Duodenal mucosa (tissue), 2 donors: ENCODE data around the gene ADAMTS8.

ENCODE experiments used
- H3K27ac ChIP-seq: one replicate; pipeline ENCODE4 v1.7.0; 2013; ENCODE audit warnings: low read depth, low read length
- H3K27me3 ChIP-seq, 2 donors: one replicate each; pipeline ENCODE4 v1.7.0; 2013; ENCODE audit warnings: low read length in 2 of 2, control low read depth in 1 of 2; ENCODE audit not compliant: insufficient read depth in 2 of 2, control insufficient read depth in 1 of 2
- H3K36me3 ChIP-seq, 2 donors: one replicate each; pipeline ENCODE4 v1.7.0; 2013; ENCODE audit warnings: low read length in 2 of 2, control low read depth in 1 of 2; ENCODE audit not compliant: insufficient read depth in 2 of 2, control insufficient read depth in 1 of 2
- H3K4me1 ChIP-seq, 2 donors: one replicate each; pipeline ENCODE4 v1.7.0; 2013; ENCODE audit warnings: low read length in 2 of 2, control low read depth in 1 of 2; ENCODE audit not compliant: insufficient read depth in 2 of 2, control insufficient read depth in 1 of 2
- H3K4me3 ChIP-seq, 2 donors: one replicate each; pipeline ENCODE4 v1.7.0; 2013; ENCODE audit warnings: low read length in 2 of 2, low read depth in 1 of 2
- H3K9ac ChIP-seq, 2 donors: one replicate each; pipeline ENCODE4 v1.7.0; 2013; ENCODE audit warnings: low read length in 2 of 2, low read depth in 1 of 2
- H3K9me3 ChIP-seq, 2 donors: one replicate each; pipeline ENCODE4 v1.7.0; 2013; ENCODE audit warnings: low read length in 2 of 2, control low read depth in 1 of 2; ENCODE audit not compliant: control insufficient read depth in 1 of 2

Gene ADAMTS8

GRCh38 chr11:130459521-130459920, 31.1 kb upstream of the ADAMTS8 start:
- peaks cover 0 to 3% of the 10 kb centered on the region in 2 donors for H3K36me3 ChIP-seq
- H3K9ac ChIP-seq, result no peak overlapping the region
- H3K4me1 ChIP-seq, result peaks cover 5 to 15% of the 10 kb centered on the region in 2 donors
- H3K9me3 ChIP-seq, result no peaks in the 10 kb centered on the region
- no peak overlapping the region for H3K4me3 ChIP-seq
- no peaks in the 10 kb centered on the region for H3K27me3 ChIP-seq
- H3K27ac ChIP-seq, result no peak overlapping the region

GRCh38 chr11:130458410-130458729, 30.0 kb upstream of the ADAMTS8 start:
- Histone ChIP-seq H3K4me3 (no peak overlapping the region), H3K27ac (no peak overlapping the region), H3K9me3 (no peaks in the 10 kb centered on the region), H3K27me3 (no peaks in the 10 kb centered on the region), H3K36me3 (peaks cover 0 to 3% of the 10 kb centered on the region in 2 donors), H3K9ac (no peak overlapping the region), H3K4me1 (peaks cover 5 to 15% of the 10 kb centered on the region in 2 donors)

GRCh38 chr11:130457623-130458409, 29.4 kb upstream of the ADAMTS8 start:
- H3K4me3 ChIP-seq, result no peak overlapping the region
- no peaks in the 10 kb centered on the region for H3K9me3 ChIP-seq
- H3K27me3 ChIP-seq, result no peaks in the 10 kb centered on the region
- H3K9ac ChIP-seq, result no peak overlapping the region
- peaks cover 0 to 3% of the 10 kb centered on the region in 2 donors for H3K36me3 ChIP-seq
- peaks cover 5 to 15% of the 10 kb centered on the region in 2 donors for H3K4me1 ChIP-seq
- no peak overlapping the region for H3K27ac ChIP-seq

GRCh38 chr11:130456286-130456685, 27.9 kb upstream of the ADAMTS8 start:
- Histone ChIP-seq H3K4me1 (peaks cover 12 to 17% of the 10 kb centered on the region in 2 donors), H3K9ac (no peak overlapping the region), H3K4me3 (no peak overlapping the region), H3K9me3 (no peaks in the 10 kb centered on the region), H3K27ac (no peak overlapping the region), H3K36me3 (peaks cover 0 to 1% of the 10 kb centered on the region in 2 donors), H3K27me3 (no peaks in the 10 kb centered on the region)

- no peaks in the 10 kb centered on the region for H3K27me3 ChIP-seq
These were observed 27.2 kb upstream of the ADAMTS8 start for GRCh38 chr11:130455483-130456127.

GRCh38 chr11:130454491-130455252, 26.3 kb upstream of the ADAMTS8 start:
- H3K9ac ChIP-seq, result no peak overlapping the region
- no peak overlapping the region for H3K27ac ChIP-seq
- H3K9me3 ChIP-seq, result no peaks in the 10 kb centered on the region
- peaks cover 20 to 29% of the 10 kb centered on the region in 2 donors for H3K4me1 ChIP-seq
- H3K27me3 ChIP-seq, result peaks cover 2 to 7% of the 10 kb centered on the region in 2 donors
- H3K4me3 ChIP-seq, result no peak overlapping the region
- no peaks in the 10 kb centered on the region for H3K36me3 ChIP-seq

More at GRCh38 chr11:130455483-130456127, 27.2 kb upstream of the ADAMTS8 start:
- Histone ChIP-seq H3K27ac (no peak overlapping the region), H3K9ac (no peak overlapping the region), H3K4me3 (no peak overlapping the region), H3K36me3 (no peaks in the 10 kb centered on the region), H3K9me3 (no peaks in the 10 kb centered on the region), H3K4me1 (peaks cover 17 to 22% of the 10 kb centered on the region in 2 donors)

- Histone ChIP-seq H3K27ac (no peak overlapping the region), H3K27me3 (peaks cover 5 to 17% of the 10 kb centered on the region in 2 donors), H3K4me1 (peaks cover 22 to 43% of the 10 kb centered on the region in 2 donors), H3K9me3 (no peaks in the 10 kb centered on the region), H3K4me3 (no peak overlapping the region), H3K9ac (no peak overlapping the region), H3K36me3 (no peaks in the 10 kb centered on the region)
These were observed 24.5 kb upstream of the ADAMTS8 start for GRCh38 chr11:130452940-130453339.

- Histone ChIP-seq H3K9ac (no peak overlapping the region), H3K9me3 (no peaks in the 10 kb centered on the region), H3K27ac (no peak overlapping the region), H3K36me3 (no peaks in the 10 kb centered on the region), H3K4me1 (peaks cover 22 to 36% of the 10 kb centered on the region in 2 donors), H3K4me3 (no peak overlapping the region), H3K27me3 (peaks cover 5 to 17% of the 10 kb centered on the region in 2 donors)
These were observed 23.8 kb upstream of the ADAMTS8 start for GRCh38 chr11:130452176-130452575.

GRCh38 chr11:130451231-130452019, 23.0 kb upstream of the ADAMTS8 start:
- Histone ChIP-seq H3K27ac (no peak overlapping the region), H3K4me1 (peaks cover 21 to 35% of the 10 kb centered on the region in 2 donors), H3K9ac (no peak overlapping the region), H3K36me3 (no peaks in the 10 kb centered on the region), H3K4me3 (no peak overlapping the region), H3K9me3 (no peaks in the 10 kb centered on the region), H3K27me3 (peaks cover 5 to 17% of the 10 kb centered on the region in 2 donors)
